GM12878 (cell line): ENCODE results near the gene FAM171A1. TPM values are rescaled to one million over a fixed set of nuclear protein-coding genes. Genes with fewer than 3 reads are reported as not detected.

Experiments used
- ATAC-seq: fragments of 200-7000 bp; cut with Tn5 transposase; 3 replicates; pipeline ENCODE4 v1.9.1; 2020; ENCODE audit warnings: mild to moderate bottlenecking, moderate library complexity
- BruUV-seq: library from RNA; stranded (reverse); fragments of 400-500 nt; replicated peaks from 2 replicates; lab custom pipeline; 2021; lab: Mats Ljungman, UMichigan
- CTCF ChIA-PET: fragments of 300-600 bp; sonication (Branson Sonifier 250); formaldehyde crosslinking; extraction: SDS; loops from one replicate; lab custom pipeline; 2021; ENCODE audit warnings: inconsistent platforms; lab: Yijun Ruan, JAX
- POLR2A ChIA-PET: fragments of 350-600 bp; formaldehyde crosslinking; extraction: SDS; loops from one replicate; lab custom pipeline; 2021; ENCODE audit warnings: inconsistent platforms; lab: Charles Lee
- RAD21 ChIA-PET: fragments of 300-600 bp; sonication (Branson Sonifier 250); formaldehyde crosslinking; loops from one replicate; lab custom pipeline; 2023; ENCODE audit warnings: antibody characterized with exemption; ENCODE audit not compliant: unreplicated experiment; lab: Charles Lee
- SMC1A ChIA-PET: fragments of 300-600 bp; sonication (Branson Sonifier 250); formaldehyde crosslinking; loops from one replicate; lab custom pipeline; 2023; ENCODE audit not compliant: unreplicated experiment, uncharacterized antibody; lab: Charles Lee
- DNase-seq: peaks from one replicate; pipeline ENCODE4 v3.0.0-alpha.2; 2011; ENCODE audit warnings: low read depth, low spot score
- FAIRE-seq: peaks from 3 replicates; lab custom pipeline; 2011; peaks lifted over from hg19 to GRCh38; lab: Jason Lieb, UNC
- H2AFZ ChIP-seq: 2 replicates; pipeline ENCODE4 v1.6.0; 2011; ENCODE audit warnings: low read depth, low read length, control low read depth; ENCODE audit not compliant: control insufficient read depth
- H3K27ac ChIP-seq: 2 replicates; pipeline ENCODE4 v1.5.1; 2011; ENCODE audit warnings: control low read depth; ENCODE audit not compliant: control insufficient read depth, insufficient read depth
- H3K27me3 ChIP-seq, 2 experiments: replicated peaks in 1 of 2; 2 replicates each; pipeline versions ENCODE4 v1.6.0 to v1.6.1; 2011; ENCODE audit warnings: low read length in 1 of 2; ENCODE audit not compliant: control insufficient read depth in 2 of 2, insufficient read depth in 2 of 2
- H3K36me3 ChIP-seq, 2 experiments: 2 replicates each; pipeline ENCODE4 v1.5.1; 2011; ENCODE audit warnings: low read length in 1 of 2; ENCODE audit not compliant: control insufficient read depth in 2 of 2, insufficient read depth in 2 of 2
- H3K4me1 ChIP-seq: 2 replicates; pipeline ENCODE4 v1.6.1; 2011; ENCODE audit warnings: mild to moderate bottlenecking, low read length, moderate library complexity, mixed read lengths; ENCODE audit not compliant: control insufficient read depth, insufficient read depth
- H3K4me2 ChIP-seq: 2 replicates; pipeline ENCODE4 v1.6.0; 2011; ENCODE audit warnings: control low read depth; ENCODE audit not compliant: control insufficient read depth, insufficient read depth
- H3K4me3 ChIP-seq: fragments of 200-600 bp; sonication (generic); 2 replicates; pipeline ENCODE4 v1.5.1; 2016
- H3K79me2 ChIP-seq: 2 replicates; pipeline ENCODE4 v1.6.0; 2011; ENCODE audit warnings: low read length; ENCODE audit not compliant: control insufficient read depth, insufficient read depth
- H3K9ac ChIP-seq: 2 replicates; pipeline ENCODE4 v1.8.0; 2011; ENCODE audit warnings: low read length, control low read depth, mixed read lengths; ENCODE audit not compliant: control insufficient read depth, insufficient read depth
- H3K9me3 ChIP-seq: replicated peaks from 3 replicates; pipeline ENCODE4 v1.5.1; 2011; ENCODE audit warnings: mild to moderate bottlenecking, low read length; ENCODE audit not compliant: control insufficient read depth, insufficient read depth
- H4K20me1 ChIP-seq: 2 replicates; pipeline ENCODE4 v1.6.0; 2011; ENCODE audit not compliant: control insufficient read depth, insufficient read depth
- BACH1 ChIP-seq: fragments of 450-650 bp; IDR thresholded peaks from 2 replicates; pipeline ENCODE4 v1.6.1; 2017; ENCODE audit warnings: mild to moderate bottlenecking, borderline replicate concordance
- BRCA1 ChIP-seq: IDR thresholded peaks from 2 replicates; pipeline ENCODE4 v1.6.1; 2011; ENCODE audit warnings: low read depth, low read length, improper control_type of control experiment
- CHD2 ChIP-seq: IDR thresholded peaks from 2 replicates; pipeline ENCODE4 v1.6.1; 2011; ENCODE audit warnings: low read depth, low read length, improper control_type of control experiment, borderline replicate concordance
- EP300 ChIP-seq, 2 experiments: fragments of 150-350 bp in 1 of 2; IDR thresholded peaks; 2 replicates each; pipeline ENCODE4 v1.6.1; 2011 to 2012; ENCODE audit warnings: low read depth in 2 of 2, low read length in 2 of 2, borderline replicate concordance in 1 of 2, improper control_type of control experiment in 1 of 2, inconsistent platforms in 1 of 2; ENCODE audit not compliant: control insufficient read depth in 1 of 2
- KDM1A ChIP-seq: fragments of 200-600 bp; sonication (generic); IDR thresholded peaks from 2 replicates; pipeline ENCODE4 v1.6.1; 2016; ENCODE audit warnings: borderline replicate concordance
- MXI1 ChIP-seq: fragments of 150-350 bp; IDR thresholded peaks from 2 replicates; pipeline ENCODE4 v1.6.1; 2011; ENCODE audit warnings: low read depth, mild to moderate bottlenecking, inconsistent platforms, low read length, improper control_type of control experiment
- MYB ChIP-seq: fragments of 150-350 bp; IDR thresholded peaks from 2 replicates; pipeline ENCODE4 v1.6.1; 2014; ENCODE audit warnings: mild to moderate bottlenecking, low read depth, low read length, borderline replicate concordance
- NFIC ChIP-seq: IDR thresholded peaks from 2 replicates; pipeline ENCODE4 v1.6.1; 2012; ENCODE audit warnings: low read depth, mild to moderate bottlenecking, inconsistent platforms, low read length, moderate library complexity
- NFXL1 ChIP-seq: fragments of 450-650 bp; IDR thresholded peaks from 2 replicates; pipeline ENCODE4 v1.6.1; 2017; ENCODE audit warnings: antibody characterized with exemption, mild to moderate bottlenecking, borderline replicate concordance
- NFYA ChIP-seq: IDR thresholded peaks from 2 replicates; pipeline ENCODE4 v1.6.1; 2011; ENCODE audit warnings: low read depth, mild to moderate bottlenecking, low read length, improper control_type of control experiment, borderline replicate concordance
- NR2C2 ChIP-seq: IDR thresholded peaks from 2 replicates; pipeline ENCODE4 v1.6.1; 2011; ENCODE audit warnings: borderline replicate concordance, low read depth; ENCODE audit not compliant: control insufficient read depth, insufficient read length
- SMAD5 ChIP-seq: IDR thresholded peaks from 2 replicates; pipeline ENCODE4 v1.6.1; 2016; ENCODE audit warnings: antibody characterized with exemption, low read depth
- STAT1 ChIP-seq: fragments of 450-650 bp; conservative IDR thresholded peaks from 2 replicates; pipeline ENCODE4 v1.6.1; 2014; ENCODE audit warnings: antibody characterized with exemption, mild to moderate bottlenecking
- WGBS: methylation state at CpG from one replicate; pipeline ENCODE4 v1.1.6; 2016; ENCODE audit warnings: low lambda C conversion rate; ENCODE audit not compliant: insufficient replicate concordance, insufficient coverage; ENCODE audit errors: missing lambda C conversion rate; 5-methylcytosine and 5-hydroxymethylcytosine counted together
- in situ Hi-C: fragments of 300-500 bp; cut with MboI; formaldehyde crosslinking; loops from 9 replicates; pipeline ENCODE4 v1.14.3; 2018; ENCODE audit warnings: mixed read lengths
- intact Hi-C: fragments of 100-400 bp; cut with micrococcal nuclease; formaldehyde crosslinking; loops from one replicate; pipeline ENCODE4 v1.14.2; 2022; ENCODE audit not compliant: unreplicated experiment
- polyA plus RNA-seq, 11 experiments: library from polyadenylated mRNA; depleted of rRNA in 4 of 11; unstranded in 6 of 11; stranded (reverse) in 5 of 11; fragments of >200 nt; fragmentation: Nextera tagmentation in 4 of 11; fragmentation: Illumina TruSeq in 1 of 11; extraction: Ambion mirVana in 4 of 11; extraction: Trizol in 1 of 11; gene quantifications; 1 replicate in 1 of 11; 2 replicates in 10 of 11; pipeline versions ENCODE4 v1.2.1 to v1.2.3, GENCODE V29; 2011 to 2016; ENCODE audit warnings: inconsistent platforms in 2 of 11, missing spikeins in 2 of 11, low read depth in 1 of 11
- total RNA-seq, 4 experiments: library from RNA; depleted of rRNA in 3 of 4; stranded (reverse); fragments of >200 nt in 3 of 4; fragmentation: Illumina TruSeq in 1 of 4; extraction: Trizol in 1 of 4; gene quantifications; 2 replicates each; pipeline versions ENCODE4 v1.2.1 to v1.2.3, GENCODE V29; 2013 to 2021

The FAM171A1 gene
- total and polyA plus RNA-seq, 10 of the 15 experiments (the other 5 are each of a cell fraction or from before 2014, with no cell fraction given) = 0.05 to 0.28 (median 0.10) TPM; not detected in 1

DNA sequence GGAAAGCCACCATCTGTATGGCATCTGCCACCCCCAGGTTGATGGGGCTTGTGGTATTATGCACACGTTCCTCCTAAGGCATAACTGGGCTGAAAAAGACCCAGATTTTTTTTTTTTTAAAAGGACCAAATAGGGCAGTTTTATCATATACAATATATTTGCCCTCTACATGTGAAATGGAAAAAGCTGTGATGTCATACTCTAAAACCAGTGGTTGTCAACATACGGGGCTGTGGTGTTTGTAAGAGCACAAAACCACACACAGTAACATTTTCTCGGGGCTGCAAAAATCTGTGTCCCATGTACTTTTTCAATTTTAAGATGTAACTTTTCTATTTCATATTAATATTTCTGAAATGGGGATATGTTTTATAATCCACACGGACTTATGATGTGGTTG lies 34.9 kb downstream of the FAM171A1 start:
- H3K36me3 ChIP-seq = no peaks in the 10 kb centered on the region
- H4K20me1 ChIP-seq = no peaks in the 10 kb centered on the region
- BruUV-seq = no TSS peak
- no peaks in the 10 kb centered on the region for H3K79me2 ChIP-seq
- H2AFZ ChIP-seq = no peak overlapping the region
- WGBS = 27% methylated on average over 4 of the region's 4 CpGs
- ChIA-PET CTCF (no interaction called here), RAD21 (no interaction called here), SMC1A (no interaction called here), POLR2A (no interaction called here)
- TF ChIP-seq NFIC = no peak
- TF ChIP-seq NFYA = no peak
- no peaks in the 10 kb centered on the region for H3K9me3 ChIP-seq
- in situ Hi-C loops (no loop called here), intact Hi-C loops (no loop called here)
- FAIRE-seq (no peak), DNase-seq (no peak), ATAC-seq (no peak)
- H3K4me2 ChIP-seq = no peak overlapping the region
- no peaks in the 10 kb centered on the region for H3K27me3 ChIP-seq
- H3K27ac ChIP-seq = no peak overlapping the region
- no peak overlapping the region for H3K4me3 ChIP-seq
- no peak overlapping the region for H3K9ac ChIP-seq
- H3K4me1 ChIP-seq = no peaks in the 10 kb centered on the region

DNA sequence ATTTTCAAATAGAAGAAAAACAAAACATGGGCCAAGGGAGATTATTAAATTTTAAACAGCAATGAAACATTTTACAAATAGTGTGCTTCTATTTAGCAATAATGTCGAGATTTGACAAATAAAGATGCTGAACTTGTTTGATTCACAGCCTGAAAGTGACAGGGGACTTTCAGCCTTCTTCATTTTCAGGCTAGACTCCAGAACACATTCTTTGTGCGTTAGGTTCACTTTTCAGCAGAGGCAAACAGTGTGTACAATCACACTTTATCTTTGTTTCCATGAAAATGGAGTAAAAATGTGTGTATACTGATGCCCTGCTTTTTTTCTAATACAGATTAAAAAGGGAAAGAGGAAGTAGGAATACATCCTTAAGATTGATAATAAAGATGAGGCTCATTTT lies 35.6 kb downstream of the FAM171A1 start:
- intact Hi-C loops = no loop called here
- WGBS = 24% methylated on average over 2 of the region's 2 CpGs

More for the DNA sequence above, 35.6 kb downstream of the FAM171A1 start:
- Histone ChIP-seq H3K36me3 (no peaks in the 10 kb centered on the region), H3K9ac (no peak overlapping the region), H3K9me3 (no peaks in the 10 kb centered on the region), H2AFZ (no peak overlapping the region), H3K27me3 (no peaks in the 10 kb centered on the region), H3K79me2 (no peaks in the 10 kb centered on the region), H4K20me1 (no peaks in the 10 kb centered on the region), H3K4me1 (no peaks in the 10 kb centered on the region), H3K4me3 (no peak overlapping the region), H3K27ac (no peak overlapping the region), H3K4me2 (no peak overlapping the region)
- no peak for FAIRE-seq
- no peak for ATAC-seq
- ChIA-PET SMC1A (no interaction called here), POLR2A (no interaction called here), RAD21 (no interaction called here), CTCF (no interaction called here)
- no TSS peak for BruUV-seq
- TF ChIP-seq NFXL1 = no peak
- no peak for TF ChIP-seq EP300 (IDR thresholded peaks at IDR 0.05; ENCODE audit: borderline replicate concordance in 1 of 2, control insufficient read depth in 1 of 2, low read depth in 2 of 2, low read length in 2 of 2)
- no peak for TF ChIP-seq STAT1
- TF ChIP-seq BACH1 = no peak
- no peak for TF ChIP-seq KDM1A
- no peak for TF ChIP-seq CHD2
- no peak for TF ChIP-seq MYB
- no peak for TF ChIP-seq BRCA1
- TF ChIP-seq NR2C2 = no peak
- no peak for TF ChIP-seq SMAD5
- TF ChIP-seq MXI1 = no peak
- in situ Hi-C loops = no loop called here
- no peak for DNase-seq
